CD4-positive, alpha-beta T cell (primary cell): ENCODE results near the gene CEP85. TPM values are rescaled to one million over a fixed set of nuclear protein-coding genes. Genes with fewer than 3 reads are reported as not detected.

Source experiments
- ATAC-seq: fragments of 200-7000 bp; cut with Tn5 transposase; one replicate; pipeline ENCODE4 v1.10.0; 2022; ENCODE audit warnings: mild to moderate bottlenecking; ENCODE audit not compliant: poor library complexity
- CTCF ChIA-PET: fragments of 350-600 bp; sonication (Branson Sonifier 250); formaldehyde crosslinking; loops from one replicate; lab custom pipeline; 2021; ENCODE audit warnings: antibody characterized with exemption, inconsistent platforms; lab: Charles Lee
- POLR2A ChIA-PET: fragments of 350-600 bp; sonication (Branson Sonifier 250); formaldehyde crosslinking; loops from one replicate; lab custom pipeline; 2021; ENCODE audit warnings: antibody characterized with exemption, inconsistent platforms; lab: Charles Lee
- DNase-seq, 14 experiments: peaks; one replicate each; pipeline ENCODE4 v3.0.0-alpha.2; 2013 to 2020; ENCODE audit warnings: mixed read lengths in 2 of 14
- H3K27ac ChIP-seq, 2 donors: one replicate each; pipeline versions ENCODE4 v1.5.1 to v1.7.0; 2013; ENCODE audit warnings: low read length in 2 of 2, low read depth in 1 of 2, mild to moderate bottlenecking in 1 of 2
- H3K27me3 ChIP-seq, 2 experiments: 1 replicate in 1 of 2; 2 replicates in 1 of 2; pipeline versions ENCODE4 v1.6.1 to v1.7.0; 2013; ENCODE audit warnings: low read length in 2 of 2, control low read depth in 1 of 2, mild to moderate bottlenecking in 1 of 2, moderate library complexity in 1 of 2; ENCODE audit not compliant: insufficient read depth in 2 of 2, control insufficient read depth in 1 of 2
- H3K36me3 ChIP-seq: one replicate; pipeline ENCODE4 v1.6.1; 2013; ENCODE audit warnings: low read length, control low read depth; ENCODE audit not compliant: insufficient read depth
- H3K4me1 ChIP-seq: one replicate; pipeline ENCODE4 v1.6.1; 2013; ENCODE audit warnings: low read length, control low read depth; ENCODE audit not compliant: insufficient read depth
- H3K4me3 ChIP-seq: one replicate; pipeline ENCODE4 v1.5.1; 2013; ENCODE audit warnings: mild to moderate bottlenecking, low read length, moderate library complexity
- H3K9me3 ChIP-seq, 2 experiments: 1 replicate in 1 of 2; 2 replicates in 1 of 2; pipeline versions ENCODE4 v1.6.1 to v1.7.0; 2013; ENCODE audit warnings: low read length in 2 of 2, mild to moderate bottlenecking in 2 of 2, control low read depth in 1 of 2, moderate library complexity in 1 of 2; ENCODE audit not compliant: control insufficient read depth in 1 of 2, insufficient read depth in 1 of 2
- H3K27ac Mint-ChIP-seq: one replicate; pipeline ENCODE4 v1.8.0; 2020; ENCODE audit warnings: mixed read lengths
- H3K27me3 Mint-ChIP-seq: one replicate; pipeline ENCODE4 v1.8.0; 2021; ENCODE audit warnings: mixed read lengths
- H3K36me3 Mint-ChIP-seq: one replicate; pipeline ENCODE4 v1.8.0; 2021; ENCODE audit warnings: low read depth, mixed read lengths
- H3K4me1 Mint-ChIP-seq: one replicate; pipeline ENCODE4 v1.8.0; 2021; ENCODE audit warnings: low read depth, mixed read lengths
- H3K4me3 Mint-ChIP-seq: one replicate; pipeline ENCODE4 v1.8.0; 2020; ENCODE audit warnings: mild to moderate bottlenecking, mixed read lengths
- H3K9me3 Mint-ChIP-seq: one replicate; pipeline ENCODE4 v1.8.0; 2020; ENCODE audit warnings: mixed read lengths
- CTCF ChIP-seq: fragments of 200-600 bp; IDR thresholded peaks from one replicate; pipeline ENCODE4 v1.8.0; 2022; ENCODE audit warnings: antibody characterized with exemption, mild to moderate bottlenecking
- intact Hi-C, 2 experiments: fragments of 100-400 bp; cut with DNase I in 1 of 2; cut with micrococcal nuclease in 1 of 2; formaldehyde crosslinking; loops; one replicate each; pipeline versions ENCODE4 v1.15.1 to v1.9.0; 2023 to 2025; cut with DNase I, micrococcal nuclease
- total RNA-seq, 174 experiments: library from RNA in 2 of 174; stranded (reverse) in 2 of 174; gene quantifications; one replicate each; pipeline ENCODE4 v1.2.3 and lab custom pipeline; 2021 to 2026

The CEP85 gene
- total RNA-seq, 2 experiments from 2014 or later, result 7.6 to 8.4 TPM

DNA sequence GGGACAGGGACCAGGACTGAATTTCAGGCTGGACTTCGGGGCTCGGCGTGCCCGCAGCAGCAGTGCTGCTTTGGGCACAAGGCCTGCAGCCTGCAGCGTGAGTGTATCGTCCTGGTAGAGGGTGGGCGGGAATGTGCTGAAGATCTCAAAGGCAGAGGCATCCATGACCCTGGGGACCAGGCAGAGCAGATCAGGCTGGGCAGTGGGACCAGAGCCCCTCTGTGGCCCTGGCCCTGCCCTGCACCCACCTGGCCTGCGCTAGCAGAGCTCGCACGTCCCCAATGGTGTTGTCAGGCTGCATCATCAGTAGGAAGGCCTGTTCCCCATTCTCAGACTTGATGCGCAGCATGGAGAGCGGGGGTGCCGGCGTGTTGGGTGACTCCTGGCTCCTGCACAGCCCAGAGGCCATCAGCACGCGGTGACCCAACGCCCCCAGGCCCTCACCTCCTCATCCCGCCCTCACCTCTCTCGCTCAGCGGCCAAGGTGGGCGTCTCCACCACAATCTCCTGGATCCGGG, 48.5 kb downstream of the CEP85 start:
- Mint-ChIP-seq H3K9me3 (no peaks in the 10 kb centered on the region), H3K4me3 (peak overlapping the region; percentile 59), H3K27ac (peak overlapping the region; percentile 95), H3K36me3 (peaks cover 58% of the 10 kb centered on the region), H3K4me1 (peaks cover 90% of the 10 kb centered on the region), H3K27me3 (no peaks in the 10 kb centered on the region)
- no peak for TF ChIP-seq CTCF
- H3K27ac ChIP-seq, result peak overlapping the region; percentile 89 to 94
- ATAC-seq (no peak), DNase-seq (peak in 1 of 14 experiments; percentile 35)
- H3K9me3 ChIP-seq, result no peaks in the 10 kb centered on the region
- intact Hi-C loops, result loop anchor here in 1 of 2 experiments (5.0 kb wide), 1 partner anchor 190 kb away; the partner anchor contains the start of gene HMGN2
- ChIA-PET CTCF (interaction anchor here (8.8 kb wide), 1 partner anchor 37 kb away, joined by 223 read pairs; the partner anchor contains the start of gene CD52), POLR2A (interaction anchor here (1.1 to 20.7 kb wide), 3 partner anchors 26 to 76 kb away, joined by 3 to 977 read pairs (median 270); partner anchors contain the start of genes CD52 and UBXN11)
- H3K4me1 ChIP-seq, result peaks cover 95% of the 10 kb centered on the region
- no peaks in the 10 kb centered on the region for H3K27me3 ChIP-seq
- H3K36me3 ChIP-seq, result peaks cover 34% of the 10 kb centered on the region
- H3K4me3 ChIP-seq, result no peak overlapping the region

- DNase-seq, result peak in 2 of 14 experiments; percentile 13 to 29
- Histone ChIP-seq H3K36me3 (peaks cover 34% of the 10 kb centered on the region), H3K27me3 (no peaks in the 10 kb centered on the region), H3K4me1 (peaks cover 95% of the 10 kb centered on the region), H3K27ac (peak overlapping the region; percentile 89 to 94), H3K9me3 (no peaks in the 10 kb centered on the region), H3K4me3 (peak overlapping the region; percentile 44)
- intact Hi-C loops, result loop anchor here in 1 of 2 experiments (5.0 kb wide), 1 partner anchor 189 kb away; the partner anchor contains the start of gene HMGN2
- Mint-ChIP-seq H3K4me1 (peaks cover 92% of the 10 kb centered on the region), H3K27ac (peak overlapping the region; percentile 95), H3K27me3 (no peaks in the 10 kb centered on the region), H3K9me3 (no peaks in the 10 kb centered on the region), H3K36me3 (peaks cover 51% of the 10 kb centered on the region), H3K4me3 (peak overlapping the region; percentile 59)
- ATAC-seq, result no peak
- ChIA-PET POLR2A (interaction anchor here (0.6 to 20.7 kb wide), 6 partner anchors 25 to 152 kb away, joined by 3 to 977 read pairs (median 4); partner anchors contain the start of genes CD52 and UBXN11), CTCF (interaction anchor here (2.4 to 8.8 kb wide), 2 partner anchors 25 to 36 kb away, joined by 29 to 223 read pairs; partner anchors contain the start of genes CD52 and UBXN11)
- TF ChIP-seq CTCF, result no peak
These were observed 49.4 kb downstream of the CEP85 start for GRCh38 chr1:26283279-26283853.

DNA sequence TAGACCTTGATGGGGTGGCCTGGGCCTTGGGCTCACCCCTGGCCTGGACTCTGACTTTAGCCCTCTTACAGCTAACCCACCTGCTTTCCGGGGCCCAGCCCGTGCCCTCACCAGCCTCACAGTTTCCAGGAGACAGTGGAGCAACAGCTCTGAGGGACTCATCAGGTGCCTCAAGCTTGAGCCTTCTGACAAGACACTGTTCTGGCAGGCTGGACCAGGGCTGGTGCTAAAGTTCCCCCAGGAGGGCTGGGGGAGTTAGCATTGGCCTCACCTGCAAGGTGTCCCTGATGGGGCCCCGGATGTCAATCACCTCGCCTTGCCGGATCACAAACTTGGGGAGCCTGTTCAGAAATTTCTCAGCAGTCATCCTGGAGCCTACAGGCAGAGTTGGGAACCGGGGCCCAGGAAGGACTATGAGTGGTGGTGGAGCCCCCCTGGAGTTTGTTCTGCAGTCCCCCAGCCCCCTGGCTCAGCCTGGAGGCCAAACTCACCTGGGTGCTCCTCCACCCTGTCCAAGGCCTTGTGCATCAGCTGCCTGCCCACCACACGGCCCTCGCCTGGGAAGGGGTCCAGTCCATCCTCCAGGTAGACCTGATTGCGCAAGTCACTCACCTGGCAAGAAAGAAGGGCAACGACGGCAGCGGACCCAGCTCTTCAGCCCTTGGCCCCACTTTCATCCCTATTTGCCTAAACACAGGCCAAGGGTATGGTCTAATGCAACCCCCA, 50.0 kb downstream of the CEP85 start:
- H3K27me3 Mint-ChIP-seq, result no peaks in the 10 kb centered on the region
- TF ChIP-seq CTCF, result no peak
- H3K27ac ChIP-seq, result peak overlapping the region; percentile 89 to 94
- H3K9me3 ChIP-seq, result no peaks in the 10 kb centered on the region
- no peaks in the 10 kb centered on the region for H3K27me3 ChIP-seq
- peaks cover 47% of the 10 kb centered on the region for H3K36me3 Mint-ChIP-seq
- CTCF ChIA-PET, result interaction anchor here (0.6 to 8.8 kb wide), 14 partner anchors 8 to 146 kb away, joined by 3 to 223 read pairs (median 7); partner anchors contain the start of genes CD52, CEP85, UBXN11 and ZNF593
- POLR2A ChIA-PET, result interaction anchor here (0.5 to 20.7 kb wide), 17 partner anchors 8 to 157 kb away, joined by 3 to 977 read pairs (median 7); partner anchors contain the start of genes CD52, CEP85, DHDDS and UBXN11
- ATAC-seq, result no peak
- H3K27ac Mint-ChIP-seq, result peak overlapping the region; percentile 95
- H3K9me3 Mint-ChIP-seq, result no peaks in the 10 kb centered on the region
- peaks cover 34% of the 10 kb centered on the region for H3K36me3 ChIP-seq
- peaks cover 95% of the 10 kb centered on the region for H3K4me1 ChIP-seq
- DNase-seq, result peak in 3 of 14 experiments; percentile 6 to 37 (median 15)
- peaks cover 92% of the 10 kb centered on the region for H3K4me1 Mint-ChIP-seq
- H3K4me3 Mint-ChIP-seq, result peak overlapping the region; percentile 89
- intact Hi-C loops, result loop anchor here (1.0 to 5.0 kb wide), 5 partner anchors 9 to 188 kb away; partner anchors contain the start of genes CD52 (in 1 of the 2) and HMGN2 (in 1 of the 2)
- H3K4me3 ChIP-seq, result peak overlapping the region; percentile 44
